ENCODE measurements around the gene ALDH3A2.
"Not testable (repeated sequence)": the region's sequence is repeated elsewhere in the genome, so short reads cannot be mapped to it uniquely, and the experiment has no call there.

Gene ALDH3A2

DNA sequence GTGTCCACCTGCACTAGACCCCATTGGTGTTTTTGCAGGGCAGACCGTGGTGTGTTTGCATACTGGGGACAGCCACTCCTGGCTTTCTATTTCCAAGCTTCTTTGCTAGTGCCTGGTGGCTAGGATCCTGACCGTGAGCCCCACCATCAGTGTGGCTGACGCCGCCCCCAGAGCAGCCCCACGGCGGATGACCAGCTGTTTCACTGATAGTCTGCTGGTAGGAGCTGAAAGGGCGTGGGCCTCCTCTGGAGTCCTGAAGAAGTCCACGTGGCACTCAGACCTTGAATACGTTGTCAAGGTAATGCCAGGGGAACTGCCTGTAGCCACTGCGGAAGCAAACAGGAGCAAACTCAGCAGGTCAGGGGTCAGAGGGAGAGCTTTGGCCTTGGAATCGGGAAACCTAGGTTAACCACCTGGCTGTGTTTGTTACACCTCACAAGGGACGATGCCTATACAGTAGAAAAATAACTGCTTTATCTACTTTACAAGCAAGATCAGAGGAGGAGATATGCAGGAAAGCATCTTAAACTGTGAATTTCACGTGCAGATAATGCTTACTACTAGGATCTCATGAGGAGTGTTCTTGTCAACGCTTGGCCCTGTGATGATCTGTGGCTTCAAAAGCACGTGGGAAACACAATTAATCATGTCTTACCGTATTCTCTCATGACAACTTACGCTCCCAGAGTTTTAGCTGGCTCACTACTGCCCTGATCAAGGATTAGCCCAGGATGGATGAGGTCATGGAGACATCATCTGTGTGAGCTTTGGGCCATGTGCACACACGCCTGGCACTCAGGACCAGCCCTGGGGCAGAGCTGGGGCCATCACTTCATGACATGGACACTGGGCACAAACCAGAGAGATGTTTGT is 30.3 kb downstream of the ALDH3A2 start:
- DNase-seq (ENCODE audit: low spot score), result no peak

GRCh38 chr17:19683117-19683516 is 34.6 kb downstream of the ALDH3A2 start:
- DNase-seq (ENCODE audit: low spot score), result no peak

GRCh38 chr17:19684909-19685580 is 36.5 kb downstream of the ALDH3A2 start:
- not testable (repeated sequence) for DNase-seq (ENCODE audit: low spot score)

- no peak for DNase-seq (ENCODE audit: low spot score)
These were observed 38.0 kb downstream of the ALDH3A2 start for GRCh38 chr17:19686400-19687090.

DNA sequence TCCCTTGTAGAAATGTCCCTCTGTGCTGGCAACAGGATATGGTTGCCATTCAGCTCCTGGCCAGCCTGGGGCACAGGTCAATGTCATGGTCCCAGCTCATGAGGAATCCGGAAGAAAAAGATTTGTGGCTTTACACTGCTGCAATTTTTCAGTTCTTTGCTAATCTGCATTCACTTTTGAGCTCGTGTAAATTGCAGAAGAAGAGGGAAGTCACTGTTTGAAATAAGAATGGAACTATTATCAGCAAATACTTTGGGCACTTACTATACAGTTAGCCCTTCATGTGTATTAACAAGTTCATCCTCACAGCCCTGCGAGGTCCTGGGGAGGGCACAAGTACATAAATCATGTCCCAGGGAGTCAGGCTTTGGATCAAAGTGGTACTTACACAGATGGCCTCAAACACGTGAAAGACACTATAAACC is 53.7 kb downstream of the ALDH3A2 start:
- no peak for DNase-seq (ENCODE audit: low spot score)

GRCh38 chr17:19703106-19703827 is 54.7 kb downstream of the ALDH3A2 start:
- DNase-seq (ENCODE audit: low spot score), result no peak

- DNase-seq (ENCODE audit: low spot score), result no peak
These were observed 55.5 kb downstream of the ALDH3A2 start for GRCh38 chr17:19703828-19704613.

GRCh38 chr17:19705201-19705600 is 56.6 kb downstream of the ALDH3A2 start:
- no peak for DNase-seq (ENCODE audit: low spot score)

- no peak for DNase-seq (ENCODE audit: low spot score)
These were observed 57.5 kb downstream of the ALDH3A2 start for GRCh38 chr17:19705771-19706770.

GRCh38 chr17:19706791-19707727 is 58.5 kb downstream of the ALDH3A2 start:
- no peak for DNase-seq (ENCODE audit: low spot score)

GRCh38 chr17:19707728-19708221 is 59.2 kb downstream of the ALDH3A2 start:
- no peak for DNase-seq (ENCODE audit: low spot score)

GRCh38 chr17:19708431-19709175 is 60.1 kb downstream of the ALDH3A2 start:
- no peak for DNase-seq (ENCODE audit: low spot score)

- no peak for DNase-seq (ENCODE audit: low spot score)
These were observed 61.3 kb downstream of the ALDH3A2 start for GRCh38 chr17:19709841-19710240.

GRCh38 chr17:19712436-19713004 is 64.0 kb downstream of the ALDH3A2 start:
- no peak for DNase-seq (ENCODE audit: low spot score)

DNA sequence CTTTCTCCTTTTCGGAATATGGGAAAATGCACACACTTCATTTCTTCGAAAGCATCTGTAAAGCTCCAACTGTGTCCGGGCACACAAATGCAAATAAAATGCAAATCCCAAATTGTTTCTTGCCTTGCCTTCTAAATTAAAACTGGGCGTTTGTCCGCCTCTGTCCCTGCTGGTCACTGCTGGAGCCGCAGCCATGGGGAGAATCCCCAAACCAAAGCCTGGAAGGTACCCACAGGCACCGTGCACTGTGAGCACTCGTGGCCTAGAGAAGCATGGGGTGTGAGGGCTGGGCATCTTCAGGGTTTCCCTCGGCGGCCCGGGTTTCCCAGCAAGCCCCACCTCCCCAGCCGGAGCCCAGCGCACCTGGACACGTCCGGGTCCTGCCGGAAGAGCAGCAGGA is 64.9 kb downstream of the ALDH3A2 start:
- DNase-seq (ENCODE audit: low spot score), result no peak

DNA sequence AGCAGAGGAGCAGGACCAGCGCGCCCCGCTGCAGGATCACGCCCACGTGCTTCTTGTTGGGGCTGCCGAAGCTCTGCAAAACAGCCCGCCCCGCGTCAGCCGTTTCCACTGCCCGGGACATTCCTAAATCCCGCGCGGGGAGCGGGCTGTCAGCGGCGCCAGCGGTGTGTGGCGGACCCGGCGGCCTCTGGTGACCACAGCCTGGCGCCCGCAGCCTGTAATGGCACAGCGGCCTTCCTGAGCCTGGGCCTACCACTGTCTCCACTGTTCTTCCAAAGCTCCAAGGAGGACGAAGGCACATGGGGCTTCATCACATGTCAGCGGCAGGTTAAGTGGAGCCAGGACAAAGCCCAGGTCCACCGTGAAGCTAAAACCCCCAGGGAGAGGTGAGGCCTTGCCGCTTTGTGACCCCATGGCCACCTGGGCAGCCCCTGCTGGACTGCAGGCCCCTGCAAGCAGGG is 65.4 kb downstream of the ALDH3A2 start:
- DNase-seq (ENCODE audit: low spot score), result no peak
